Activated T-cell treated with anti-CD3 and anti-CD28 coated beads, Interleukin-2, amount 50 U/mL, for 48 hours (primary cell): ENCODE measurements around the gene ARF4.

Experiments
- DNase-seq, 2 experiments: peaks; one replicate each; pipeline ENCODE4 v3.0.0-alpha.2; 2020

Gene ARF4

DNA sequence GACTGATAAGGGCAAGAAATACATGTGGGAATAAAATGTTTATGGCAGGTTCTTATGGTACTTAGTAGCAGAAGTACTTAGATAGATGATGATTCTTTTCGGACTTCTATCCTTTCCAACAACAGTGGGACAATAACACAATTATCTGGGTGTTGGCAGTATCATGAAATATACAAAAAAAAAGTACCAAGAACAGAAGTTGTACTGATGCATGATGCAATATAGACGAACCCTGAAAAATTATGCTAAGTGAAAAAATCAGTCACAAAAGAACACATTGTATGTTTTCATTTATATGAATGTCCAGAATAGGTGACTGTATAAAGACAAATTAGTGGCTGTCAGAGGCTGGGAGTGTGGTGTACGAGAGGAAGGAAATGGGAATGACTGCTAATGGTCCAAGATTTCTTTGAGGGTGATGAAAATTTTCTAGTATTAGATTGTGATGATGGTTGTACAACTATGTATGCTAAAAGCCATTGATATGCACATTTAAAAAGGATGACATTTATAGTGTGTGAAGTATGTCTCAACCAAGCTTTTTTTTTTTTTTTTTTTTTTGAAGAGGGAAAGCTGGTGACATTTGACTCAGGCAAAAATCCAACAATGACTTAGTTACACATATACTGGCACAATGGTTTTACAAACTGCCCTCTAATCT lies 21.0 kb downstream of the ARF4 start:
- no peak for DNase-seq

DNA sequence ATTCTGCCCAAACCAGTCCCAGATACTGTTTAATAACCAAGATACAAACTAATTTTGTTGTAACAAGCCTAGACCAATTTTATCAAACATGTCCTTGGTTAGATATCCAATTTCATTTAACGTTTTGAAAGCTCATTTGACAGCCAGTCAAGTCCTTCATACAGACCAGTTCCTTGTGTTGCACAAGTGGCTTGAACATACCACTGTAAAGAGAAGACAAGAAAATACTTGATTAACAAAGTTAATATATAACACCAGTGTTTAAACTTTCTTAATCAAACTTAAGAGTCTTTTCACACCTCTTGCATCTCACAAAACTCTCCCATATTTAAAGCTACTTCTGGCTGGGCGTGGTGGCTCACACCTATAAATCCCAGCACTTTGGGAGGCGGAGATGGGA lies 25.0 kb downstream of the ARF4 start:
- DNase-seq: no peak

- DNase-seq: no peak
Measured at GRCh38 chr3:57570878-57571277, 26.3 kb downstream of the ARF4 start.

GRCh38 chr3:57569859-57570450 lies 27.2 kb downstream of the ARF4 start:
- no peak for DNase-seq

- no peak for DNase-seq
Measured at GRCh38 chr3:57559526-57559925, 37.6 kb downstream of the ARF4 start.

- DNase-seq: peak; percentile 62 to 69
Measured at GRCh38 chr3:57557085-57557537, 40.0 kb downstream of the ARF4 start.

DNA sequence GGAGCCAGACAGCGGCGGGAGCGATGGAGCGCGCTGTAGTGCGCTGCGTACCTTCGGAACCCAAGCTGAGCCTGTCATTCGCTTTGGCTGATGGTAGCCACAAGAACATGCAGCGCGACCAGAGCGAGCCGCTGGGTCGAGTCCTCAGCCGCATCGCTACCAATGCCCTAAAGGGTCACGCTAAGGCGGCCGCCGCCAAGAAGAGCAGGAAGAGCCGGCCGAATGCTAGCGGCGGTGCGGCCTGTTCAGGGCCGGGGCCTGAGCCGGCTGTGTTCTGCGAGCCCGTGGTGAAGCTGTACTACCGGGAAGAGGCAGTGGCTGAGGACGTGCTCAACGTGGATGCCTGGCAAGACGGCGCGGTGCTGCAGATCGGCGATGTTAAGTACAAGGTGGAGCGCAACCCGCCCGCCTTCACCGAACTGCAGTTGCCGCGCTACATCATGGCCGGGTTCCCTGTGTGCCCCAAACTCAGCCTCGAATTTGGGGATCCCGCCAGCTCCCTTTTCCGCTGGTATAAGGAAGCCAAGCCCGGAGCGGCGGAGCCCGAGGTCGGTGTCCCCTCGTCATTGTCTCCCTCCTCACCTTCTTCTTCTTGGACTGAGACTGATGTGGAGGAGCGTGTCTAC lies 40.6 kb downstream of the ARF4 start:
- peak in 1 of 2 experiments; percentile 66 for DNase-seq

- peak; percentile 89 to 90 for DNase-seq
Measured at GRCh38 chr3:57555738-57556458, 41.2 kb downstream of the ARF4 start, which contains the start of gene PDE12. Gene PDE12, plus strand, starts transcription at chr3:57556274. Its CDS starts 106 bp downstream, at chr3:57556380.

DNA sequence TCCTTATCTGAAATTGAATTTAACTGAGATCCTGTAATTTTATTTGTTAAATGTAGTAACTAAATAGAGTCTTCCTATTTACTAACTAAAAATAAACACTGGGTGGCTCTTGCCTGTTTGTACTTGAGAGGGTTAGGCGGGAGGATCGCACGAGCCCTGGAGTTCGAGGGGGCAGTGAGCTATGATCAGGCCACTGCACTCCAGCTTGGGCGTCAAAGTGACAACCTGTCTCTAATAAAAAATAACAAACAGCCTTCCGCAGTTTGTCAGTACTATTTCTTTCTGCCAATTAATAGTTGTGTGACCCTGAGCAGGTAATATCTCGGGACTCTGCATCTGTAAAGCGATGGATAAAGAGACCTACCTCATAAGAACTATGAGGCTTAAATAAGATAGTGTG lies 41.8 kb downstream of the ARF4 start:
- peak in 1 of 2 experiments; percentile 21 for DNase-seq

GRCh38 chr3:57546616-57547015 lies 50.5 kb downstream of the ARF4 start:
- DNase-seq: no peak

DNA sequence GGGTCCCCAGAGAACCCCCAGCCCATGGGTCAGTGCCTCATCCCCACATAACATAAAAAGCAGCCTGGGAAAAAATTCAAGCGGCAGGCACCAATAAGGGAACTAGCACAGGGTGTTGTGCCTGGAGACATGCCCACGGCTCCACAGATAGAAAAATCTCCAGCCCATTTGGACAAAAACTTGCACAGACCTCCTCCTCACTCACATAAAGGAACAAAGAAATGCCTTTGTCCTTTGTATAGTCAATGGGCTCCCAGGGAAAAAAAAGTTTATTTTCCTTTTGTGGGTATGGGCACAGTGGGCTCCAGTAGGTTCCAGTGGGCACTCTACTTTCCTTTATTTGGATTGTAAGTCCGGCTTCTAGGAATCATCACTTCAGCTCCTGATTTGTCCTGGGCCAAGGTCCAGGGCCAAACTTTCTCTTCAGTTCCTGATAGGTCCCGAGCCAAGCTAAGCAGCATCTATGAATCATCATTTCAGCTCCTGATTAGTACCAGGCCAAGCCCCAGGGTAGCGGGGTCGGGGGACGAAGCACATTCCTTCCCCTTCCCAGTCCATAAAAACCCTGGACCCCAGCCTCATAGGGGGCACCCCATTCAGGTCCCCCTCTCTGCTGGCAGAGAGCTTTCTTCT lies 51.4 kb downstream of the ARF4 start:
- DNase-seq: no peak

- peak; percentile 36 to 38 for DNase-seq
Measured at GRCh38 chr3:57544181-57545125, 52.7 kb downstream of the ARF4 start, which contains the start of gene DNAH12. Gene DNAH12, minus strand, starts transcription at chr3:57544344. Its CDS starts 1,474 bp downstream, at chr3:57542870.

DNA sequence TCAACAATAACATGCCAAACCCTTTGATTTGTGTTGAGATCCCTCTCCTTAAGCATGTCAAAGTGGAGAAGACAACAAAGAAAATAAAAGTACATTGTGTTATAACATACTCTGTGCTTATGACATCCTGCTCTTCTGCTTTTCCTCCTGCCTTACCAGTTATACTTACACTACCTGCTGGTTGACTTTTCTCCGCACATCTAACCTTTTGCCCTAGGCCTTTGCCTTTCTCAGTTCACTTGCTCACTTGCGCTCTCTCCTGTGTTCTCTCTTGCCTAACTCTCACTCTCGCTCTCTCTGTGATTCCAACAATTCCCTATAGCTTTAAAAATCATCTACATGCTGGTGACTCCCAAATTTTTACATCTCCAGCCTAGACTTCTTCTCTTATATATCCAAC lies 58.7 kb downstream of the ARF4 start:
- no peak for DNase-seq

DNA sequence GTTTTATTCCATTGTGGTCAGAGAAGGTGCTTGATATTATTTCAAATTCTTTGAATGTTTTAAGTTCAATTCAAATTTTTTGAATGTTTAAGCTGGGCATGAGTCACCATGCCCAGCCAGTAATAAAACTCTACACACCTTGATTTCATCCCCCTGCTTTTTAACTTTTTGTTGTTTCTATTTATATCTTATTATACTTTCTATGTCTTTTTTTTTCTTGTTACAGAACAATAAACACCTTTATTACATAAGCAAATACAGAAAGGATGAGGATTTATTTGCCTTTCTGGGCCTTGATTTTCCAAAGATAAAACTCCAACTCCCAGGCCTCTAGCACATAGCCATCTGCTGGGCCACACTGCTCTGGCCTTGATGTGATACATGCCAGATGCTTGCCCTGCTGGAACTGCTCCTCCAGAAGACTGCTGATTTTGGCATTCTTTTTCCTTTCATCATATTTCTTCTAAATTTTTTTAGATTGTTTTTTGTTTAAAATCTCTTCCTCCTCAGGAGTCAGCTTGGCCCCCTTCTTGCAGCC lies 67.0 kb downstream of the ARF4 start:
- DNase-seq: no peak
